ENCODE results near the gene SLC45A3.
A peak's percentile ranks its signal among the peaks of the same experiment; 100 is the strongest.
"Not testable (repeated sequence)": the region's sequence is repeated elsewhere in the genome, so short reads cannot be mapped to it uniquely, and the experiment has no call there.

SLC45A3 gene

DNA sequence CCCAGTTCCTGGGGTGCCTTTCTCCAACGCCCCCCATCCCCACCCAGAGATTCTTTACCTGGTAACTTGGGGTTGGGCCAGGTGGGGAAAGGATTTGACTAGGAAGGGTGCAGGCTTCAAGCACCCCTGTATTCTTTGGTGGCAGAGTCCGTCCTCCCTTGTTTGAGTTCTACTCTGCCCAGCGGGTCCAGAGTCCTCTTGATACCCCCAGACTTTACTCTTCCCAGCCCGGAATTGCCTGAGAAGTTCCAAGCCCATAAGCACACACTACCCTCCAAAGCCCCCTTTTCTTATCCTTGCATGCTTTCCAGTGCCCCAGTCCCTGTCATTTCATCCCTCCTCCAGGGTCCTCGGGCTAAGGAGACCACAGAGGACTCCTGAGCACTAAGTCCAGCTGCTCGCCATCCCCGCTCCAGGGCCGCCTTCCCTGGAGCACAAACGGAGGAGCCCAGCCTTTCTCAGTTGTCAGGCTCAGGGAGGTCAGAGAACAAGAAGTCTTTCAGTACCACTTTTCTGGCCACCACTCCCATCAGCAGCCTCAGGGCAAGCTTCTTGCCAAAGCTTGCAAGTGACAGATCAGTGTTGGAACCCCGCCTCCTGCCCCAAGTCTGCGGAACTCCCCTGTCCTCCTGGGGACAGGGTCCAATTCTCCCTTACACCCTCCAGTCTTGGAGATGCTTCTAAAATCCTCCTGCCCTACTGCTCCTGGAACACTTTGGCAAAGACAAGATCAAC is 12.2 kb downstream of the SLC45A3 start:
- DNase-seq (ENCODE audit: low read depth), result no peak

DNA sequence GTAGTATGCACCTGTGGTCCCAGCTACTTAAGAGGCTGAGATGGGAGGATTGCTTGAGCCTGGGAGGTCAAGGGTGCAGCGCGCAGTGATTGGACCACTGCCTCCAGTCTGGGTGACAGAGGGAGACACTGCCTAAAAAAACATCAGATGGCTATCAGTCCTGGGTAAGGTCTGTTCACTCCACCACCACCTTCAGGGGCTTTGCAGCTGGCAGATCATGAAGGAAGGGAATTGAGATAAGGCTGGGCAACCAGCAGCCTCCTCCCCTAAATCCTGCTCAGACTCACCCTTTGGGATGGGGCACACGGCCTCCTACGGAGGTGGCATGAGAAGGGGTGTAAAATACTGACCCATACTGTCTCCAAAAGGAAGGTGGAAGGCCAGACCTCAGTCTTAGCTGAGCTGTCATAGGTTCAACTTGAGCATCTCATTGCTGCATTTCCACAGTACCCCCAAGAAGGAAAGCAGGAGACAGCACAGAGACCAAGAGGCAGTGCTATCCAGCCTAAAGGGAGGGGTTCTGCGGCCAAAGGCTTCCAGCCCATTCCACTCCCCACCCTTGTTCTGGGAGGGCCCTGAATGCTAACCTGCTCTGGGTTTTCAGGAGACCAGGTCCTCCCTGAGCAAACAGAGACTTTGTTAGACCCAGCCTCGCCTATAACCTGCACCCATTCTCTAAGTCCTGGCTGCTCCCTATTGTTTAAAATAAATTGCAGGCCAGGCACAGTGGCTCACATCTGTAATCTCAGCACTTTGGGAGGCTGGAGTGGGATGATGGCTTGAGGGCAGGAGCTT is 13.7 kb downstream of the SLC45A3 start:
- no peak for DNase-seq (ENCODE audit: low read depth)

DNA sequence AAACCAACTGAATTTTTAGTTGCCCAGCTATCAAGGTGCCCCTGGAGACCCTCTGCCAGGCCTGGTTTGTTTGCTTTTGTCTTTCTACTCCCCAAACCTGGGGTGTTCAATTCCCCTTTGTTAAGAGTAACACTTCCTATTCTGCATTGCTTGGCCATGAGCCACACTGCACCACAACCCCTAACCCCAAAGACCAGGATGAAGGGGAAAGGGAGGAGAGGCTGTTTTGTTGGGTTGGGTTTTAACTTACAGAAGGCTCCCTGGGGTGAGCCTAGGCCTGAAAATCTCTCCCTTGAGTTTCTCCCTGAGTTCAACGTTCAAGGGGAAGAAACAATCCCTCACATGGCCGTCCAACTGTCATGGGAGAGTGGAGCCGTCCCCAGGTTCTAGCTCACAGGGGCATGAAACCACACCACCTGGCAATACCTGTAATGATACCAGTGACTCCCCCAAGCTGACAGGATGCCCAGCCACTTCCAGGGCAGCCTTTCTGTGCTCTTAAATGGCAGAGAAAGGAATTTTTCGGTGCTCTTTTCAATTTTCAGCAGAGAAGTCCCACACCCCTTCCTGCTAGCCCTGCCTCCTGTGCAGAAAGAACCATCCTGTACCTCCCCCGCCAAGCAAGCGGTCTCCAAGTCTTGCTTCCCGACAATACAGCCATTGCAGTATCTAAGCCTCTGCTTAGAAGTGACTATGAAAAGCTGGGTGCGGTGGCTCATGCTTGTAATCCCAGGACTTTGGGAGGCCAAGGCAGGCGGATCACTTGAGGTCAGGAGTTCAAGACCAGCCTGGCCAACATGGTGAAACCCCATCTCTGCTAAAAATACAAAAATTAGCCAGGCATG is 14.9 kb downstream of the SLC45A3 start:
- DNase-seq (ENCODE audit: low read depth), result no peak

DNA sequence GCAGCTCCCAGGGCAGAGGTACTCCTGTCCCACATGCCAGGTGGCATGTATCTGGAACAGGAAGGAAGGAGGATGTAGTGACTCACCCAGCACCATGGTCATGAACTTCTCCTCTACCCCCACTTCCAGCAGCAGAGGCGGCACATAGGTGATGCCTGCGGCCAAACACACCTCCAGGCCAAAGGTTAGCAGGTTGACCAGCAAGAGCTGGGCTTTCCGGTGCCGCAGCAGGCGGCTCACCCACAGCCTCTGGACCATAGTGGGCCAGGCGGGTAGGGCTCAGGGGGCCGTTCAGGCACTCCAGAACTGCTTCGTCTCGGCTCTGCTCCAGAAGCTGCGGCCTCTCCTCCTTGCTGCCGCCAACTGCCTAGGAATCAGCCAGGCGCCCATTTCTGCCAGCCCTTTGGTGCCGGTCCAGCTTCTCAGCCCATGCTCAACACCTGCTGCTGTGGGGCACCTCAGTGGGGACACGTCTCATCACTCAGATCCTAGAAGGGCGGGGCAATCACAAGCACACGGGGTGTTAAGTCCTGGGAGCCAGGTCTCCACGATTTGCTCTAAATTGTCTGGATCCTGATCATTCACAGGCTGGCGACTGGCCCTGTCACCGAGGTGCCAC is 15.8 kb downstream of the SLC45A3 start:
- DNase-seq (ENCODE audit: low read depth), result no peak

DNA sequence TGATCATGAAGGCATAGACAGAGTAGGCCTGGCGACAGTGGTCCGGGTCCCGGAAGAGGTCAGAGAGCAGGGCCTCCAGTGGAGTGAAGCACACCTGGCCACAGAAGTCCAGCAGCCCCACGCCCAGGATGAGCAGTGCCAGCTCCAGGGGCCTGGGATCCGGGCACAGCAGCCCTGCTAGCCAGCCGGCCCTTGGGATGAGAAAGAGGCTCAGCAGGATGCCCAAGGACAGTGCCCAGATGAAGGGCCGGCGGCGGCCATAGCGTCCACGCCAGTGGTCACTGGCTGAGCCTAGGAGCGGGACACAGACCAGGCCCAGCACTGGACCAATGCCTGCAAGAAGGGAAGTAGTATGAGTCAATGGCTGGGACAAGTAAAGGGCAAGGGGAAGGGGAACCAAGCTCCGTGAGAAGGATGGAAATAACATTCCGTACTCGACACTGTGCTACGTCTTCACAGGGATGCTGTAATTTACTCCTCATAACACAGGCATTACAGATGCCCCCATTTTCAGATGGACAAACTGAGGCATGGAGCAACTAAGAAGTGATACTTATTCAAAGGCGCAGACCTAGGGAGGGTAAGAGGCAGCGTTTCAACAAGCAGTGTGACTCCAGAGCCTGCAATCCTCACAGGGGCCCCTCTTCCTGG is 16.9 kb downstream of the SLC45A3 start:
- no peak for DNase-seq (ENCODE audit: low read depth)

DNA sequence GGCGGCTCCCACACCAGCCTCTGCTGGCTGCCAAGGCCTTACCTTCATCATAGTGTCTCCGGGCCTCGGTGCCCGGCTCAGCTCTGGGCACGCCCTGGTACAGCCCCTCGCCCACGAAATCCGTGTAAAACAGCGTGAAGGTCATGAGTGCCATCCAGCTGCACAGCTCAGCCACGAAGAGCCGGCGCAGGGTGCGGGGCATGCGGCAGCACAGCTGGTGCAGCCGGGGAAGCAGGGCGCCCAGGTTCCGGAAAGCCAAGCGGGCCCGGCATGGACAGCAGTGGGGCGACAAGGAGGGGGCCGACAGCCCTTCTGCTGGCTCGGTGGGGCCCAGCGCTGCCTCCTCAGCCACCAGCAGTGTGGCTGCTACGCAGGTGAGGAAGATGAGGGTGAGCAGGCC is 17.5 kb downstream of the SLC45A3 start:
- DNase-seq (ENCODE audit: low read depth), result no peak

DNA sequence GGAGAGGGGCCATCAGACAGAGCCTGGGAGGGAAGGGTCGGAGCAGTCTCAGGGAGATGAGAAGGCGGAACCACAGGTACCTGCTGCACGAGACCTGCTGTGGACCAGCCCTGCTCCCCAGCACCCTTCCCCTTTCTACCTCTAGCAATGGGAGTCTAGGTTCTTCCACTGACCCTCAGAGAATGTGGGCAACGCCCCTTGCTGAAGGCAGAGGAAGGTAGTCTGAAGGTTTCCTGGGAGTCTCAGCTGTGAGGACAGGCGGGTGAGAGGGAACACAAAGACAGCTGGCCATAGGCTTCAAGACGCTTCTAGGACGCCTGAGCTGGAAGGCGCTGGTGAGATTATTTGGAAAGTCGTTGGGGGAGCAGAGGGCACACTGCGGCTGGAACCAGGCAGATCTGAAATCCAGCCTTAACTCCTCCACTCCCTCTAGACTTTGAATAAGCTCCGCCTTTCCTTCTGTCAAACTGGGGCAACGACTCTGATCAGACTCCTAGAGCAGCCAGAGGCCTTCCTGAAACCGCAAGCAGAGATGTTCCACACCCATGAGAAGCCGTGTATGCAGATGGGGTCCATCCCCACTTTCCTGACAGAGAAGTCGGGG is 18.1 kb downstream of the SLC45A3 start:
- DNase-seq (ENCODE audit: low read depth), result no peak

DNA sequence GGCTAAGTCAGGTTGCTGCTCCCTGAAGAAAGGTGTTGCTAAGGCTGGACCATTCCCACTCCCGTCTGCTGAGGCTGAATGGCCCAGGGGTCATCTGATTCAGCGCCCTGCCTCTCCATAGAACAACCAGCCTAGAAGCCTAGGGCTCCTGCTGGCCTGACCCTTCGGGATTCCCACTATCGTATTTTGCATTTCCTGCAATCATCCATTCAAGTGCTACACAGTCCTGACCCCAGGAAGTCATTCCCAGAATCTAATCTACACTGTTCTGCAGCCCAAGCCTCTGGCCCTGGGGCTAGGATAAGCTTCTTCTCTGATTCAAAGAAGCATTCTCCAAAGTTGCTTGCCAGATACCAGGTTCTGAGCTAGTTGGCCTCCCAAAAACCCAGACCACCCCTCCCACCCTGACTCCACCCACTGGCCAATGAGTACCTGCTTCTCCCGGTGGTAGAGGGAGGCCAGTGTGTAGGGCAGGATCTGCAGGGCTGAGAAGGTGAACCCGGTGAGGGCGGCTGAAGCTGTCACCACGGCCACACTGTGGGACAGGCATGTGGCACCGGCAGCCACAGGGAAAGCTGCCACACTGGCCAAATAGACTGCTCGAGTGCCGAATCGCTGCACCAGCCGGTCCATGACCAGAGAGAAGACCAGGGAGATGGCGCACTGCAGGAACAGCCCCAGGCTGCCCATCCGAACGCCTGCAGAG is 18.7 kb downstream of the SLC45A3 start:
- no peak for DNase-seq (ENCODE audit: low read depth)

DNA sequence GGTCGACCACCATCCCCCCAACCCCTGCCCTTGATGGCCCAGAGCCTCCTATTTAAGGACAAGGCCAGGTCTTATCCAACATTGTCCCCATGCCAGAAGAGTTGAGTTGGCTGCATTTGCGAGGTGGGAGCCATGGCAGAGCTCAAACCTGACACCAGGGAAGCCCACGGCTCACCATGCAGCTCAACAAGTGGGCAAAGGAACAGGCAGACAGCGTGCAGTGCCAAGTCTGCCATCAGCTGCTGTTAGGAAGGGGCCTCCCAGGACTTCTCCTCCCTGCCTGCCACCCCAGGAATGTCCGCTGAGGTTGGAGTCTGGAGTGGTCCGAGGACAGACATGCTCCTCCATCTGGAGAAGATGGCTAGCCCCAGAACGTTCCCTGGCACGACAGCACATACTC is 19.9 kb downstream of the SLC45A3 start:
- no peak for DNase-seq (ENCODE audit: low read depth)

DNA sequence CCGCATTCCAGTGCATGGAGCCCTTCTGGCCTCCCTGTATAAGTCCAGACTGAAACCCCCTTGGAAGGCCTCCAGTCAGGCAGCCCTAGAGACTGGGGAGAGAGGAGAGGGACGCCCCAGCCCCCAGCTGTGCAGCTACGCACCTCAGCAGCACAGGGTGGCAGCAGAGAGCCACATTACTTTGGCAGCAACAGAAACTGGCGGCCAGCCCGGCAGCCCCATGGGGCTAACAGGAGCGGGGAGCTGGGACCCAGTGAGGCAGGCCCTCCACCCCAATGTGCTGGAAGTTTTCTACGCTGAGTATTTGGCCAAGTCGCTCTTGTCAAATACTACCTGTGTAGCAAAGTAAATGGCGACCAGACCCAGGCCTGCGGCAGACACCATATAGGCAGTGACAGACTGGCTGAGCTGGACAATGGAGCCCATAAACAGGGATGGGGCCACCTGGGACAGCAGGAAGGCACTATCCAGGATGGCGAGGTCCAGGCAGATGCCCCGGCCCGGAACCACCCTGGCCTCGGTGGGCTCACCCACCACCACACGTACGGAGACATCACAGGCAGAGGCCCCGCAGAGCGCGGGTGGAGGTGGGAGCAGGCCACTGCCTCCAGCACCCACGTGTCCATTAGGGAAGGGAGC is 21.2 kb downstream of the SLC45A3 start:
- DNase-seq (ENCODE audit: low read depth), result peak; percentile 61

DNA sequence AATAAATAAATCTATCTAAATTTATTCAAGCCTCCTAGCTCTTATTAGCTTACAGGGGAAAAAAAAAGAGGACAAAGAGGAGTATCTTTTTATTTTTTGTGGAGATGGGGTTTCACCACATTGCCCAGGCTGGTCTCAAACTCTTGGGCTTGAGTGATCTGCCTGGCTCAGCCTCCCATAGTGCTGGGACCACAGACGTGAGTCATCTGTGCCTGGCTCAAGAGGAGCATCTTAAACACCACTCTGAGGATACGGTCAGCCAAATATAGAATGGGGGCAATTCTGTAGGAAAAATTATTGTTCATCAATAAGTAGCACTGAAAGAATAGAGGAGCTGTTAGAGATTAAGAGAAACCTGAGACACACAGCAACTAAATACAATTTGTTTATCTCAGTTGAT is 24.1 kb downstream of the SLC45A3 start:
- no peak for DNase-seq (ENCODE audit: low read depth)

DNA sequence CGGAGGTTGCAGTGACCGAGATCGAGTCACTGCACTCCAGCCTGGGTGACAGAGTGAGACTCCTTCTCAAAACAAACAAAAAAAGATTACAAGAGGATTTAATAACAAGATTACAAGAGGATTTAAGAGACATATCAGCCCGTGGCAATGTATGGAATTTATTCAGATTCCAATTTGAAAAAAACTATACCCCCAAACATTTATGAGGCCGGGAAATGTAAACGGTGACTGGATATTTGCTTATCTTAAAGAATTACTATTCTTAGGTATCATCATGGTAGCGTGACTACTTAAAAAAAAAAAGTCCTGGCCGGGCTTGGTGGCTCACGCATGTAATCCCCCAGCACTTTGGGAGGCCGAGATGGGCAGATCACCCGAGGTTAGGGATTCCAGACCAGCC is 27.3 kb downstream of the SLC45A3 start:
- no peak for DNase-seq (ENCODE audit: low read depth)

DNA sequence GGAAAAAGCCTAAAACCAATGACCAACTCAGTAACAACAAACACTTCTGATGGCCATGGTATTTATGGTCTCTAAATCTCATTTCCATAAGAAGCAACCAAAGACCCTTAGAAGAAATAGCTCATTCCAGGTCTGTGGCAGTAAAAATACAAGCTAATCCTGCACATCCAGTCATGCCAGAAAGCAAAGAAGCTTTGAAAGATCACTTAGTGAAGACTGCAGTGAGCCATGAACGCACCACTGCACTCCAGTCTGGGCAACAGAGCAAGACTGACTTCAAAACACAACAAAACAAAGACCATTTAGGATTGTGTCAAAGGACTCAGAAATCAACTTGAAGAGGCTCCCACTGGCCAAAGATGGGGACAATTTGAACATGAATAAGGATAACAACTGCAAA is 30.1 kb downstream of the SLC45A3 start:
- DNase-seq (ENCODE audit: low read depth), result no peak

DNA sequence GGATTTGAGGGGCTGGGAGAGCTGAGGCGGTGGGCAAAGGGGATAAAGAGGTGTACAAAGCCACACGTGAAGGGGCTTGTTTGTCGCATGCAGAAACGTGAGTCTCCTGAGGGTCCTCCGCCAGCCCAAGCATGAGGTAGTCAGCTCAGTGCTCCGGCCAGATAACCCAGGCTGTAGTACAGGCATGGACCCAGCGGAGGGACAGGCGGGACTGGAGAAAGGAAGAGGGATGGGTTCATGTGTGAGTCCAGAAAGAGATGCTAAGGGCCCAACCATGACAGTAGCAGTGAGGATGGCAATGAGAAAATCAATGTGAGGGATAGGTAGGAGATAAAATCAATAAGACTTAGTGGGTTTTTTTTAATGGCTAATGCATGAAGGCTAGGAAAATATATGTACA is 34.8 kb downstream of the SLC45A3 start:
- no peak for DNase-seq (ENCODE audit: low read depth)

DNA sequence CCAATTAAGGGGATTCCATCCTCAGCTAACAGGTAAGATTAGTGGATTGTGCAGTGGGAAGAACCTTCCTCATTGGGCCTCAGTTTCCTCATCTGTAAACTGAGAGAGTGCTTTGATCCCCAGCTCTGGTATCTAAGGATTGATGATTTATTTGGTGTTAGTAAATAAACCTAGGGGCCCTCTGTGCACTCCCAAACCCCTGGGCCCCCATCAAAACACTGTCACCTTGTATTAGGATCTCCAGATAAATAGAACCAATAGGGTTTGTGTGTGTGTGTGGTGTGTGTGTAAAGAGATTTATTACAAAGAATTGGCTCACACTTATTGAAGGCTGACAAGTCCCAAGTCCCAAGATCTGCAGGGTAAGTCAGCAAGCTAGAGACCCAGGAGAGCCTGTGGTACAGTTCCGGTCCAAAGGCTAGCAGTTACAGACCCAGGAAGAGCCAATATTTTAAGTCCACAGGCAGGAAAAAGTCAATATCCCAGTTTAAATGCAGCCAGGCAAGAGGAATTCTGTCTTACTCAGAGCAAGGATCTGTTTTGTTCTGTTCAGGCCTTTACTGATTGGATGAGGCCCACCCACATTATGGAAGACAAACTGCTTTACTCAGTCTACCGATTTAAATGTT is 37.5 kb downstream of the SLC45A3 start:
- no peak for DNase-seq (ENCODE audit: low read depth)

DNA sequence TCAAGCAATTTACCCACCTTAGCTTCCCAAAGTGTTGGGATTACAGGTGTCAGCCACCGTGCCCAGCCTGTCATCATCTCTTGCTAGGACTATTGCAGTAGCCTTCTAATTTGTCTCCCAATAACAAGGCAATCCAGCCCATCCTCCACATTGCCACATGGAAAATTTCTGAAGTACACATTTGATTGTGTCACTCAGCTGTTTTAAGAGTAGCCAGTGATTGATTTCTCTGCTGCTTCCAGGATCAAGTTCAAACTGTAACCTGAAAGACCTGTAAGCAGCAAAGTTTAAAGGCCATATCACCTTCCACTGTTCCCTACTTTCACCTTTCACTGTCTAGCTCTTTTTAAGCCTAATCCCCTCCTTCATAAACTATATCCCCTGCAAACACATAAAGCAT is 40.7 kb downstream of the SLC45A3 start:
- DNase-seq (ENCODE audit: low read depth), result no peak

DNA sequence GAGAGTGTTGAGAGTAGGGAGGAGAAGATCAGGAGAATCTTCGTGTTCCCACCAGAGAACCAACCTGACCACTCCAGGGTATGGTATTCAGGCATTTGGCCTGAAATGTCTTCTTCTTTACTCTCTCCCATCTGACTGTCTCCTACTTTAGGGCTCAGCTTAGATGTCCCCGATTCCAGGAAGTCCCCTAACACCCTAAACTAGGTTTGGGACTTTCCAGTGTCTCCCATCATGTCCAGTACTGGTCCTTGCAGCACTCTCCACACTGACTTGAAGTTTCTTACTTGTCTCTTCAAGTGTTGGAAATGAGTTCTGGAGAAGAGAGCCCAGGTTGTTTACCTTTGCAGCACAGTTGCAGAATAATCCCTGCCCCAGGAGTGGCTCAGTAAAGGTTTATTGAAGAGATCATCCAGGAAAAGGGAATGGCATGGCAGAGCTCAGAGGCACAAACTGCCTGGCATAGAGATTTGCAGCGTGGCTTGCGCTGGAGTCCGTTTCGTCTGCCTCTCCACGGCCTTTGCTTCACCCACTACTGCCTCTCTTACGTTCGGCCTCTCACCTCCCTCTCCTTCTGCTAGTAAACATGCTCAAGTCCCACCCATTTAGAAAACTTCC is 42.3 kb downstream of the SLC45A3 start:
- DNase-seq (ENCODE audit: low read depth), result no peak

DNA sequence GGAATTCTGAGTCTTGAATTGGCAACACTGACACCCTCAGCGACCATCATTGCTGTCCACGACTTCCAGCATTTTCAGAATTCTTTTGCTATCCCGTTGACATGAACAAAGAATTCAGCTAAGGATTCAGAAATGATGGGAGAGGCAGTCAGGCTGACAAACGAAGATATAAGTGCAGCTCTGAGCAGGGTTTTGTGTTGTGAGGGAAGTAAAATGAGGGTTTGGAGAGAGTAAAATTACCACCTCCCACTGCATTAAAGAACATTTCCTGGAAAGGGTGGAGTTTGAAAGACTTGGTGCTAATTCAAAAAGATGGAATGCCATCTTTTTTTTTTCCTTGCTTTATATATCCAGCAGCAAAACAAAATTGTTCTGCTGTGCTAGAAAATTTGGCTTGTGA is 43.6 kb downstream of the SLC45A3 start:
- DNase-seq (ENCODE audit: low read depth), result no peak

DNA sequence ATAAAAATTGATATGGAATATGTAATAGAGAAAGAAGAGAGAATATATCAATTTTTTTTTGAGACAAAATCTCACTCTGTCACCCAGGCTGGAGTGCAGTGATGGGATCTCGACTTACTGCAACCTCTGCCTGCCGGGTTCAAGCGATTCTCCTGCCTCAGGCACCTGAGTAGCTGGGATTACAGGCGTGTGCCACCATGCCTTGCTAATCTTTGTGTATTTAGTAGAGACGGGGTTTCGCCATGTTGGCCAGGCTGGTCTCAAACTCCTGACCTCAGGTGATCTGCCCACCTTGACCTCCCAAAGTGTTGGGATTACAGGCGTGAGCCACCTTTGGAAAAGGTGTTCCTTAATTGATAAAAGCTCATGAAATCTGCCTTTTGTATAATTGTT is 44.2 kb downstream of the SLC45A3 start:
- DNase-seq (ENCODE audit: low read depth), result not testable (repeated sequence)
